Suppressor macrophage (primary cell): ENCODE results near the gene TMEM59L.
"Not testable (repeated sequence)": the region's sequence is repeated elsewhere in the genome, so short reads cannot be mapped to it uniquely, and the experiment has no call there.

Experiments
- DNase-seq, 4 experiments: peaks; one replicate each; pipeline ENCODE4 v3.0.0-alpha.2; 2020 to 2022

Gene TMEM59L

GRCh38 chr19:18594096-18594823 is 18.4 kb upstream of the TMEM59L start:
- peak; percentile 85 to 93 (median 87) for DNase-seq

DNA sequence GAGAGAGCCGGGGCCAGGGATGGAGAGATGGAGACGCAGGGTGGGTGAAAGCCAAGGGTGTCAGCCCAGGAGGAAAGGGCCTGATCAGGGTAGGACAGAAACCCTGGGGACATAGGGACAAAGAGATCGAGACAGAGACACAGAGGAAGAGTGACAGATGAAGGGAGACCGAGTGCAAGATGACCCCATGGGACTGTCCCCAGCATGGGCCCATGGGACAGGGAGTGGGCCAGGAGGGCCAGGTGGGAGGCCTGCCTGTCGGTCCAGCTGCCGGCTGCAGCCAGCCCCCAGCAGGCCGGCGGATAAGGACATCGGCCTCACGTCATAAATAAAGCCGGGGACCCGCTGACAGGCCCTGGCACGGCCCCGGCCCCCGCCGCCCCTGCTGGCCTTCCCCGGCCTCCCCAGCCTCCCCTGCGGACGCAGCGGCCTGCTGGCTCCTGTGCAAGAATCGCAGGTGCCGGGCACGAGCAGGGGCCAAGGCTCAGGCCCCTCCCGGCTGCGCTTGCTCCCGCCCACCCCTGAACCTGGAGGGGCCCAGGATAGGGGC is 17.8 kb upstream of the TMEM59L start:
- no peak for DNase-seq

DNA sequence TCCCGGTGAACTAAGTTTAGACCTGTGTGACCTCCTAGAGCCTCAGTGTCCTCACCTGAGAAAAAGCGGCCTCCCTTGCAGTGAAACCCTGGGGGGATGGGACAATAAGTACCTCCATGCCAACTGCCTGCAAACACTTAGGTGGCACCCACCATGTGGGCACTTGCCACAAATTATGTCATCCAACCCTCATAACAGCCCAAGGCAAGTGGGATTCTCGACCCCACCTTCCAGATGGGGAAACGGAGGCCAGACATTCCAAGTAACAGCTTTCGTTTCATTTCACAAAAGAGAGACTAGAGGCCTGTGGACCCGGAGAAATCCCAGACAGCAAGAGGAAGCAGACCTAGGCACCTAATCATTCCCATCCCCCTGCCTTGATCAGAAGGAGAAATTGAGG is 17.2 kb upstream of the TMEM59L start:
- DNase-seq: no peak

DNA sequence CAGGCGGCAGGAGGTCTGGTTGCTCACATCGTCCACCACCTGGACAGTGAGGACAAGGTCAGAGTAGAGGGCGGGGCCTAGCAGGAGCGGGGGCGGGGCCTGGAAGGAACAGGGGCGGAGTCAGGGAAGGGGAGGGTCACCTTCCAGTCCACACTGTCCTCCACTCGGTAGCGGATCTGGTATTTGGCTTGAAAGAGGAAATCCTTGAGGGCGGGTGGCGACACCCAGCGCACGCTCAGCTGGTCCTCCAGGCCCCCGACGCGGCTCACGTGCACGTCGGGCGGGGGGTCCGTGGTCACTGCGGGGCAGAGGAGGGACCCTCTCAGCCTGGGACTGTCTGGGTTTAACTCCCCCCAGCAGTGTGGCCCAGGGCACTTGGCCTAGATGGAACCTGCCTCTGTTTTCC is 15.9 kb upstream of the TMEM59L start:
- peak; percentile 70 to 86 (median 82) for DNase-seq

DNA sequence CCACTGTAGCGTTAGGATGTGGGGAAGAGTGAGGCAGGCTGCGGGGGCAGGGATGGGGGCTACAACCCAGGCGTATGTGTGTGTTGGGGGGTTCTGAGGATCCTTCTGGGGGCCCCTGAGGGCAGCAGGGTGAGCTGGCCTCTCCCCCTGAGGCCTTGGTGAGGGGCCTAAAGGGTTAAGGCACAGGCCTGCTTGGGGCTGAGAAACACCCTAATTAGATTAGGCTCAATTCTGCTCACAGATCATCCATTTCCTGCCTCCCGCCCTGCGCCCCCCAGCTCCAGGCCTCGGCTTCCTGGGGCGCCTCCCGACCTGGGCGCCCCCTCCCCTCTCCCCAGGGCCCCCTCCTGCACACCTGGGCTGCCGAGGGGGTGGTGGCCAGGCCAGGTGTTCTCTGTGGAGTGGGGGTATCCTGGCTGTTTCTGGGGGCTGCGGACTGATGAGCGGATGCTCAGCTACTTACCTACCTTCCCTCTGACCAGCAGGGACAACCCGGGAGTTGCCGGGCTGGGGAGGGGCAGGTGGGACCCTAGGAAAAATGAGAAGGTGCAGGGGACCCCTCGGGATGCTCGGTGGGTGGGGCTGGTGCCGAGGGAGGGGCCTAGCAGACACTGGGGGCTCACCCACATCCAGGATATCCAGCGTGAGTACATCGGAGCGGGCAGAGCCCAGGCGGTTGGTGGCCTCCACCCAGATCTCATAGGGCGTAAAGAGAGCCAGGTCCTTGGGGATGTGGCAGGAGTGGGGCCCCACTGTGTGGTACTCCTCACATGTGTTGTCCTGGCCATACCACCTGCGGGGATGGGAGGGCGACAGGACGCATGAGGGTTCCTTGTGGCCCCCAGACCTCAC is 14.6 kb upstream of the TMEM59L start:
- DNase-seq: no peak

DNA sequence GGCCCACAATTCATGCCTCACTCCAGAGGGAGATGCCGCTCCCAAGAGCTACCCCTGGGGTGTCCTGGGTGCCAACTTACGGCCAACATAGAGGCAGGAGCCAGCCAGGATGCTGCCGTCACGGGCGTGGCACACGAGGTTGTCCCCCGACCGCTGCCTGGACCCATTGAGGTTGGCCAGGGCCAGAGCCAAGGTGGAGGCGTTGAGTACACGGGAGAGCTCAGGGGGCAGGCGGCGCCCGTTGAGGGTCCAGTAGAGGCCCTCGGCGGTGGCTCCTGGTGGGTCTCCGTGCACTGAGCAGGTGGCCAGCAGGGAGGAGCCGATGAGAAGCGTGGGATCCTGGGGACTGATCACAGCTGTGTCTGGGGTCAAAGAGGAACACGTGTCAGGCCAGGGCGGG is 13.2 kb upstream of the TMEM59L start:
- no peak for DNase-seq

- DNase-seq: not testable (repeated sequence)
These were observed 11.8 kb upstream of the TMEM59L start for GRCh38 chr19:18600692-18601397.

DNA sequence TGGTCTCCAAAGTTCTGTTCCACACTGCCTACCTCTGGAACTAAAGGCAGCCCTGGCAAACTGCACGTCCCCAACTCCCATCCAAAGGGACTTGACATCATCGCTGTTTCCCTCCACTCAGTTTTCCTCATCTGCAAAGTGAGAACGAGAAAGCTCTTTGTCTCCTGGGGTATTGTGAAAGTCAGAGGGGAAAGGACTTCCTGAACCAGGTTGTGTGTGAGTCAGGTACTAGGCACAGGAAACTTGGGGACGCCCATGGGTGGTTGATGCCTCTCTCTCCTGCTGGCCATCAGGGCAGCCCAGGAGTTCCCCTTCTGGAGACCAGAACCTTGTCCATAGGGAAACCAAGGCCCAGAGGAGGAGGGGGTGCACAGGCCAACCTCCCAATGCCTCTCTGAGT is 10.8 kb upstream of the TMEM59L start:
- DNase-seq: no peak

DNA sequence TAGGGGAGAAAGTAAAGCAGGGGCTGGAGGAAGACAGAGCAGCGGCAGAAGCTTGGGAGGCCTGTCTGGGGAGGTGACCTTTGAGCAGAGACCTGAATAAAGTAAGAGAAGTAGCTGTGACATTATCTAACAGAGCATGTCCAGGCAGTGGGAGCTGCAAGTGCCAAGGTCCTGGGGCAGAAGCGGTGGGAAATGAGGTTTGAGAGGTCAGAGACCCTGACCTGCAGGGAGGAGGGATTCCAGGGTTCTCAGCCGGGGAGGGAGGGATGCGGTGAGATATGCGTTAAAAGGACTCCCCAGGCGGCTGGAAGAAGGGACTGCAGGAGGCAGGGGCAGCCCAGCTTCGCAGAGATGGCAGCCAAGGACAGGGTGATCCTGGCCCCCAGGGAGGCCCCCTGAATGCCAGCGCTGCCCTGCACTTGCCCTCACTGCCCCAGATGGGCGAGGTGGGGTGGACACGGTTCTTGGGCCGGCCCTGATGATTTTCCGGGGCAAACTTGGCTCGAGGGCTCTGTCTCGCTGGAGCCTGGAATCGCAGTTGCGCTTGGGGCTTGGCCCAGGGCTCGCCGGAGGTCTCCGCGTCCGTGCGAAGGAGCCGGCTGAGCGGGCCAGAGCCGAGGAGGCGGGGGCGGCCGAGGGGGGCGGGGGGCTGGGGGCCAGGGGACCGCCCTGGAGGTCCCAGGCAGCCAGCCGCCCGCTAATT is 9.3 kb upstream of the TMEM59L start:
- peak in 3 of 4 experiments; percentile 26 to 59 (median 39) for DNase-seq

GRCh38 chr19:18603958-18604819 is 8.5 kb upstream of the TMEM59L start:
- DNase-seq: no peak

DNA sequence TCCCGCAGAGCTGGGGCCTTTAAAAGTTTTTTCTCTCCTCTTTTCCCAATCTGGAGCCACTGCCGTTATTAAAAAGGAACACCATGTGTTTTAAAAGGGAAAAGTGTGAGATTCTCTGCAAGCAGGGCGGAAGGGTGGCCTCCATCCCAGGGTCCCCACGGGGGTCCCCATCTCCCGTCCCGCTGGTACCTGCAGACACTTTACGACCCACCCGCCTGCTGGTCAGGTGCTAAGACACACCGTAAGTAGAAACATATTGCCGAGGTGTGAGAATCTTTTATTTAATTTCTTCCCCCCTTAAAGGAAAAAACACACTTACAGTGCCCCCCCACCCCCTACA is 7.9 kb upstream of the TMEM59L start:
- no peak for DNase-seq

- DNase-seq: no peak
These were observed 7.5 kb upstream of the TMEM59L start for GRCh38 chr19:18605196-18605545.

GRCh38 chr19:18605546-18606280 is 7.0 kb upstream of the TMEM59L start:
- no peak for DNase-seq

- DNase-seq: peak in 1 of 4 experiments; percentile 17
These were observed 6.1 kb upstream of the TMEM59L start, which contains the start of gene CRLF1 for GRCh38 chr19:18606281-18607225. Gene CRLF1 (minus strand): TSS chr19:18606799. CDS start chr19:18606656, 143 bp downstream.

GRCh38 chr19:18607226-18608101 is 5.2 kb upstream of the TMEM59L start:
- peak in 1 of 4 experiments; percentile 40 for DNase-seq

DNA sequence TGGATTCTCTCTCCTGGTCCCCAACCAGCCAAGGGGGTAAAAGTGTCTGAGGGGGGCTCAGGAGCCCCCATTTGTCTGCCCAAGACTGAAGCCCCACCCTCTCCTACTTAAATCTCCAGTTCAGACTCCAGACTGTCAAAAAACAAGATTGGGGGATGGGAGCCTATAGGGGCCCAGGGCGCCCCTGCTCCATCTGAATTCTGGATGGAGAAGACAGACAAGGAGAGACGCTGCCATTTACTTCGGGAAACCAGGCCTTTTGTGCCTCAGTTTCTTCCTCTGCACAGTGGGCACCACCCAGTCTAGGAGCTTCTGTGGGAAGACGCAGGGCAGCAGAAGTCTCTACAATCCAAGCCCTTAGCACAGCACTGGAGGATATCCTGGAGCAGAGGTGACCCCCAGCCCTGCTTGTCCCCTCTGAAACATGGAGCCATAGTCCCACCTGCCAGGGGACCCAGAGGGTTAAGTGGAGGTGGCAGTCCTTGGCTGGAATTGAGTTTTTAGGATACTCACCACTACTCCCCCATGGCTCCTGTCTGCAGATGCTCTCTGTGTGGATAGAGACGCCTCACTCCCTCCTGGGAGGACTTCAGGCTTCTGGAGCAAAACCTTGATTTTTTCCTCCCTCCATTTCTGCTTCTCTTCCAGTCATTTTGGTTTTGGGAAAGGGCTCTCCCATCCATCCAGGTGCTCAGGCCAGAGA is 4.4 kb upstream of the TMEM59L start:
- DNase-seq: no peak

DNA sequence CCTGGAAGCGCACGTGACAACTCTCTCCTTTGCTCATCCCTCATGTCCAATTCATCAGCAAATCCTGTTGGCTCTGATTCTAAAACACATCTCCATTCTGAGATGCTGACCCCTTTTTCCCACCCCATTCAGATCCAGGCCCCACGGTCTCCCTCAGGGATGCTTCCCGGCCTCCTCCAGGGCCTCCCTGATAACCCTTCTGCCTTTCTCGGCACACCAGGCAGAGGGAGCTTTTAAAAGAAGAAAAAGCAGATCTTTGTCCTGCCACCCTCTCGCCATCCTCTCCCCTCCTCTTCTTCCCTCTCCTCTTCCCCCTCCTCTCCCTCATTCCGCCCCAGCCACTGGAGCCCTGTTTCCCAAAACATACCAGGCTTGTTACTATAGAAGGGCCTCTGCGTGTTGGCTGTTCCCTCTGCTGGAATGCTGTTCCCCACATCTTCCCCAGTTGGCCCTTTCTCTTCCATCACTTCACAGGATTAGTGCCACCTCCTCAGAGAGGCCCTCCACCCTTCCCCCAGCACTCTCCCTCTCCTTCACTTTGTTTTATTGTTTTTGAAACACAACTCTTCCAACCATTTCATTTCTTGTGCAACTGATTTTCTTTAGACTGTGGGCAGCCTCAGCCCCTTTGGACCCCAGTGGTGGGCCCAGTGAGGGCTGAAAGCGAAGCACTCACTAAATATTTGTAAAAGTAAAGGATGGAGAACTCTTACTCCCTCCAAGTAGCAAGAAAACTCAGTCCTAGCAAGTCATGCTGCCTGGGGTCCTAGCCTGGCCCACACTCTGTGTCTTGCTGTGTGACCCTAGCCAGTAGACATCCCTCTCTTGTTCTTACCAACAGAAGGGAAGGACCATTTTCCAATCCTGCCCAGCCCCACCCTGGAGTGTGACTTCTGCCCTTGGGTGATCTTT is 3.6 kb upstream of the TMEM59L start:
- no peak for DNase-seq
